GM12872 (cell line): ENCODE data around the gene ETV7.

Source experiments
- TF ChIP-seq, protein P1 (sequence below): IDR thresholded peaks from 3 replicates; pipeline ENCODE4 v1.5.1; 2011; ENCODE audit warnings: low read depth, mild to moderate bottlenecking, low read length, moderate library complexity; ENCODE audit not compliant: insufficient read depth

The ETV7 gene

DNA sequence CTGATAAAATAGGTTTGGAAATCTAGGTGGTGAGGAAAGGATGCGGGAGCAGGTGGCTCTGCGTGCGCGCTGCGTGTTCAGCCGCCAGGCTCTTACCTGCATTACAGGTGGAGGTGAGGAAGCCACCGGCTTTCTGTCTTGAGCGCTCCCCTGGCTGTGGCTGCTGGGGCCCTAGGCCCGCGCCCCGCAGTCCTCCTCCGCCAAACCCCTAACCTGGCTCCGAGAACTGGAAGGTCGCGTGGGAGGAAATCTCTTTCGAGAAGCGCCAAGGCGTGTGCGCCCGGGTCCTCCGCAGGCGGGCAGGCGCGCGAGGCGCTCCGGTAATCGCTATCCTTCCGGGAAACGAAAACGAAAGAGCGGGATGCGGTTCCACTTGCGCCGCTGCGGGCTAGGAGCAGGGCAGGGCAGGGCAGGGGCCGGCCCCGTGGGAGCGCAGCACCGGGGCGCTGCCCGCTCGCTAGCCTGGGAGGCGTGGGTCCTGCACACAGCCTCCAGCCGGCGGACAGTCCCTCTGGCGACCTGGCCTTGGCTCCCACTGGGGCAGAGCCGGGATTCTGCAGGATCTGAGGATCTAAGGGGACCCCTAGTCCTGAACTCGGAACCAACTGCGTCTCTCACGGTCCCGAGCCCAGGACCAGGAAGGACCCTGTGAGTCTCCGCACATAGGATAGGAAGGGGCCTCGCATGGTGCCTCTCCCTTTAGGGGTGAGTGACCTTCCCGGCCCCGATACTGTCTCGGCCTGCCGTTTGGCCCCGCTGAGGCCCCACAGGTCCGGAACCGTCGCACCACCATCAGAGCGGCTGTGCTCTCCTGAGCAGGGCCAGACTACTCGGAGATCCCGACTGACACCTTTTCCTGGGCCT is at the start of gene ETV7:
Gene ETV7, minus strand, starts transcription at position 230 of the 864 bp plus-strand sequence. Its CDS starts 128 bp downstream, at position 102.
- TF ChIP-seq, protein P1, sequence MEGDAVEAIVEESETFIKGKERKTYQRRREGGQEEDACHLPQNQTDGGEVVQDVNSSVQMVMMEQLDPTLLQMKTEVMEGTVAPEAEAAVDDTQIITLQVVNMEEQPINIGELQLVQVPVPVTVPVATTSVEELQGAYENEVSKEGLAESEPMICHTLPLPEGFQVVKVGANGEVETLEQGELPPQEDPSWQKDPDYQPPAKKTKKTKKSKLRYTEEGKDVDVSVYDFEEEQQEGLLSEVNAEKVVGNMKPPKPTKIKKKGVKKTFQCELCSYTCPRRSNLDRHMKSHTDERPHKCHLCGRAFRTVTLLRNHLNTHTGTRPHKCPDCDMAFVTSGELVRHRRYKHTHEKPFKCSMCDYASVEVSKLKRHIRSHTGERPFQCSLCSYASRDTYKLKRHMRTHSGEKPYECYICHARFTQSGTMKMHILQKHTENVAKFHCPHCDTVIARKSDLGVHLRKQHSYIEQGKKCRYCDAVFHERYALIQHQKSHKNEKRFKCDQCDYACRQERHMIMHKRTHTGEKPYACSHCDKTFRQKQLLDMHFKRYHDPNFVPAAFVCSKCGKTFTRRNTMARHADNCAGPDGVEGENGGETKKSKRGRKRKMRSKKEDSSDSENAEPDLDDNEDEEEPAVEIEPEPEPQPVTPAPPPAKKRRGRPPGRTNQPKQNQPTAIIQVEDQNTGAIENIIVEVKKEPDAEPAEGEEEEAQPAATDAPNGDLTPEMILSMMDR = no peak

DNA sequence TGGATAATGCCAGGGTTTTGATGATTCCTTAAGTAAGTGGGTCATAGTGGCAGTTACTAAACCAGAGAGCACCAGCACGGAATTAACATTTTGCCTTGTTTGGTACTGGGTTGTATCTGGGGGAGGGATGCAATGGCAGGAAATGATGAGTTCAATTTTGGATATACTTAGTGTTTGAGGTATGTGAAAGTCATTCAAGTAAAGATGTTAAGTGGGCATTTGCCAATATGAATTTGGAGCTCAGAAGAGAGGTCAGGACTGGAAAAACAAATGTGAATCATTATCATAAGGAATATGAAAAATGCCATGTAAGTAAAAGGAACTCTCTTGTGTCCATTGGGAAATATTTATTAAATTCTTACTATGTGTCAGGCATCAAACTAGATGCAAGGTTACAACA is 49.0 kb upstream of the ETV7 start:
- TF ChIP-seq, protein P1 = no peak

DNA sequence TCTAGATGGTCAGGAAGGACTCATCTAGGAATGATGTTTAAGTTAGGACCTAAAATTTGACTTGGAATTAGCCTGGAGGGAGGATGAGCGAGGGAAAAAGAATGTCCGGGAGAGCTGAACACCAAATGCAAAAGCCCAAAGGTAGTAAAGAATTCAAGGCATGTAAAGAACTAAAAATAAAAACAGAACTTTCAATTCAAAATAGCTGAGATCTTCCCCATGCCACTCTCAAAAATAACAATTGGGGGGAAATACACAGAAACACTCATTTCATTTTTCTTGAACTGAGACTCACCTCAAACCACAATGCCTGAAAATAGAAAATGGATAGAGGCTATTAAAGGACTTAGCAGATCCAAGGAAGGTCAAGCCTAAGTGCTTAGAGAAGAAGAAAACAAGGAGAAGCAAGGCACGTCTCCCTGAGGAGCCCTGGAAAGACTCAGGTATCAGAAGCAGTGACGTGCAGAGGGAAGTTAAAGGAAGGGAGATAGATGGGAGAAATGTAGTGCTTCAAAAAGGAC is 44.7 kb upstream of the ETV7 start:
- TF ChIP-seq, protein P1 = no peak

DNA sequence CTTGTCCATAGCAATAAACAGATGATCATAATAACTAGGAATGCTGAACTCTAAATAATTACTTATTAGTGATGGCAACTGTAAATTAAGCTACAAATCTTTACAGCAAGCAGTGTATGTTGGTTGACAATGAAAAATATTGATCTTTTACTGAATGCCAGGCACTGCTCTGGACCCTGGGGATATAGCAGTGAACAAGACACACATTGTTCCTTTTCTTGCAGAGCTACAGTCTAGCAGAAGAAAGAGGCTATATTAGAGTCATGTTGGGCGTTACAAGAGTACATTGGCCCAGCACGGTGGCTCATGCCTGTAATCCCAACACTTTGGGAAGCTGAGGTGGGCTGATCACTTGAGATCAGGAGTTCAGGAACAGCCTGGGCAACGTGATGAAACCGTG is 43.7 kb upstream of the ETV7 start:
- TF ChIP-seq, protein P1 = no peak

DNA sequence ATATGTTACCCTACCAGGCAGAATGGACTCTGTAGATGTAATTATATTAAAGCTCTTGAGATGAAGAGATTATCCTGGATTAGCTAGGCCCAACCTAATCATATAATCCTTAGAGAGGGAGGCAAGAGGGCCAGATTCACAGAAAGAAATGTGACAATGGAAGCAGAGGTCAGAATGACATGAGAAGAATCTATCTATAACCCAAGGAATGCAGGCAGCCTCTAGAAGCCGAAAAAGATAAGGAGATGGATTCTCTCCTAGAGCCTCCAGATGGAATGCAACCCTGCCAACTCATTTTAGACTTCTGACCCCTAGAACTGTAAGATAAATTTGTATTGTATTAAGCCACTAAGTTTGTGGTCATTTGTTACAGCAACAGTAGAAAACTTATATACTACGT is 42.9 kb upstream of the ETV7 start:
- TF ChIP-seq, protein P1 = no peak

DNA sequence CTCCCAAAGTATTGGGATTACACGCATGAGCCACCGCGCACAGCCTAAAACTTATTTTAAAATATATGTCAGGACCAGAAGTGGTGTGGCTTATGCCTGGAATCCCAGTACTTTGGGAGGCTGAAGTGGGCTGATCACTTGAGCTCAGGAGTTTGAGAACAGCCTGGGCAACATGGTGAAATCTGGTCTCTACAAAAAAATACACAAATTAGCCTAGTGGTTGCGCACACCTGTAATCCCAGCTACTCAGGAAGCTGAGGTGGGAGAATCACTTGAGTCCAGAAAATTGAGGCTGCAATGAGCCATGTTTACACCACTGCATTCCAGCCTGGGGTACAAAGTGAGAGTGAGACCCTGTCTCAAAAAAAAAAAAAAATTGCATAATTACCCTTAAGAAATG is 41.4 kb upstream of the ETV7 start:
- TF ChIP-seq, protein P1 = no peak

DNA sequence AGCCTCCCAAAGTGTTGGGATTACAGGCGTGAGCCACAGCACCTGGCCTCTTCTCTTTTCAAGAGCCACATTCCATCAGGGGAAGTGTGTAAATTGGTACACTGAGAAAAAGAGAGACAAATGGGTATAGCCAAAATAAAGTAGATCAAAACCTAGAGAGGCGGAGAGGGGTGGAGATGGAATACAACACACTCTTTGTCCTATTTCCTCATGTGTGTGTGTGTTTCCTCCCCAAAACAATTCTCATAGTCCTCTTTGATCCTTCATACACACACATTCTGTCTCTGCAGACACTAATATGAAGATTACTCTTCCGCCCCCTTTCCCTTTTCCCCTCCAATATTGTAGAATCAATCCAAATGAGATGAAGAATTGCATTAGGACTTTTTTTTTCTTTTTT is 39.2 kb upstream of the ETV7 start:
- TF ChIP-seq, protein P1 = no peak
